Heart left ventricle (tissue), 13 donors: ENCODE data around the gene PPFIA3.

ENCODE experiments used
- POLR2A ChIP-seq, 2 donors: fragments of 450-650 bp; IDR thresholded peaks; one replicate each; pipeline ENCODE4 v1.6.1; 2017; ENCODE audit warnings: antibody characterized with exemption in 2 of 2, mild to moderate bottlenecking in 2 of 2, moderate library complexity in 2 of 2
- TF ChIP-seq, protein P1 (sequence below), 12 donors: fragments of 200-600 bp; sonication (generic) in 4 of 12; IDR thresholded peaks; one replicate each; pipeline versions ENCODE4 v1.5.0 to v1.8.0; 2018 to 2022; ENCODE audit warnings: antibody characterized with exemption in 12 of 12, mild to moderate bottlenecking in 5 of 12
- donor health status: ischemic (EF 13 %, LVEDD 7.1; RV severe dilation, severe dysfunction).
- donor health status: DM: no; HTN: yes; CAD: no.
- donor health status: DM: no; HTN: no; CAD: no.
- donor health status: ischemic (EF 25% LVEDD 6.9; RV normal size, moderate dysfunction).
- donor health status: ischemic (EF 25% LVEDD 5.7; RV mildly dilated, moderate dysfunction).
- donor health status: ischemic (EF 35%, LVEDD 5.7; RV mildly dilated, moderate dysfunction).
- donor health status: nonischemic (EF 11% LVEDD 7.7; RV severe dilation, severe dysfunction).
- donor health status: DM: yes; HTN: yes; CAD: no.
- donor health status: PGD.
- donor health status: ischemic (EF 29% LVEDD 5.4; RV normal size, mild dysfunction).
- donor health status: nonischemic (EF 23%, LVEDD 6.1; RV moderate dilation, normal function).

- TF ChIP-seq, protein P1, sequence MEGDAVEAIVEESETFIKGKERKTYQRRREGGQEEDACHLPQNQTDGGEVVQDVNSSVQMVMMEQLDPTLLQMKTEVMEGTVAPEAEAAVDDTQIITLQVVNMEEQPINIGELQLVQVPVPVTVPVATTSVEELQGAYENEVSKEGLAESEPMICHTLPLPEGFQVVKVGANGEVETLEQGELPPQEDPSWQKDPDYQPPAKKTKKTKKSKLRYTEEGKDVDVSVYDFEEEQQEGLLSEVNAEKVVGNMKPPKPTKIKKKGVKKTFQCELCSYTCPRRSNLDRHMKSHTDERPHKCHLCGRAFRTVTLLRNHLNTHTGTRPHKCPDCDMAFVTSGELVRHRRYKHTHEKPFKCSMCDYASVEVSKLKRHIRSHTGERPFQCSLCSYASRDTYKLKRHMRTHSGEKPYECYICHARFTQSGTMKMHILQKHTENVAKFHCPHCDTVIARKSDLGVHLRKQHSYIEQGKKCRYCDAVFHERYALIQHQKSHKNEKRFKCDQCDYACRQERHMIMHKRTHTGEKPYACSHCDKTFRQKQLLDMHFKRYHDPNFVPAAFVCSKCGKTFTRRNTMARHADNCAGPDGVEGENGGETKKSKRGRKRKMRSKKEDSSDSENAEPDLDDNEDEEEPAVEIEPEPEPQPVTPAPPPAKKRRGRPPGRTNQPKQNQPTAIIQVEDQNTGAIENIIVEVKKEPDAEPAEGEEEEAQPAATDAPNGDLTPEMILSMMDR (IDR thresholded peaks at IDR 0.05) = no peak
- TF ChIP-seq POLR2A (IDR thresholded peaks at IDR 0.05) = no peak
These were observed 17.4 kb downstream of the PPFIA3 start for GRCh38 chr19:49136771-49137171.
